HG03025 (cell line): ENCODE data around the gene MRPL55.

ENCODE experiments used
- ATAC-seq: cut with Tn5 transposase; IDR thresholded peaks from one replicate; pipeline ENCODE4 v1.9.1; 2021; ENCODE audit warnings: mild to moderate bottlenecking, moderate library complexity; ENCODE audit not compliant: unreplicated experiment, low FRiP score

MRPL55 gene

GRCh38 chr1:228148196-228148861 lies 39.2 kb upstream of the MRPL55 start:
- no peak for ATAC-seq

- no peak for ATAC-seq
Measured at GRCh38 chr1:228147768-228148167, 38.7 kb upstream of the MRPL55 start.

GRCh38 chr1:228147151-228147693 lies 38.1 kb upstream of the MRPL55 start:
- no peak for ATAC-seq

GRCh38 chr1:228146417-228147150 lies 37.5 kb upstream of the MRPL55 start:
- no peak for ATAC-seq

GRCh38 chr1:228145463-228146416 lies 36.6 kb upstream of the MRPL55 start:
- ATAC-seq: no peak

GRCh38 chr1:228144993-228145343 lies 35.9 kb upstream of the MRPL55 start:
- ATAC-seq: no peak

- no peak for ATAC-seq
Measured at GRCh38 chr1:228144193-228144992, 35.3 kb upstream of the MRPL55 start.

GRCh38 chr1:228143480-228144192 lies 34.5 kb upstream of the MRPL55 start:
- no peak for ATAC-seq

- ATAC-seq: no peak
Measured at GRCh38 chr1:228142701-228143136, 33.6 kb upstream of the MRPL55 start.

- ATAC-seq: no peak
Measured at GRCh38 chr1:228142155-228142691, 33.1 kb upstream of the MRPL55 start.

GRCh38 chr1:228141226-228142044 lies 32.3 kb upstream of the MRPL55 start:
- no peak for ATAC-seq

- ATAC-seq: no peak
Measured at GRCh38 chr1:228140724-228141225, 31.7 kb upstream of the MRPL55 start.

GRCh38 chr1:228139931-228140723 lies 31.0 kb upstream of the MRPL55 start, which contains the start of gene GUK1:
Gene GUK1, plus strand, starts transcription at chr1:228140279. Its CDS starts 24 bp downstream, at chr1:228140303.
- ATAC-seq: peak; percentile 91

- no peak for ATAC-seq
Measured at GRCh38 chr1:228139406-228139930, 30.4 kb upstream of the MRPL55 start.

GRCh38 chr1:228136901-228137300 lies 27.8 kb upstream of the MRPL55 start:
- no peak for ATAC-seq

GRCh38 chr1:228134591-228134990 lies 25.5 kb upstream of the MRPL55 start:
- ATAC-seq: no peak

GRCh38 chr1:228131766-228132165 lies 22.7 kb upstream of the MRPL55 start:
- ATAC-seq: no peak
